Vagina (tissue), 2 donors: ENCODE data around the gene CGRRF1.

ENCODE experiments used
- POLR2A ChIP-seq, 2 donors: fragments of 450-650 bp; IDR thresholded peaks; one replicate each; pipeline ENCODE4 v1.6.1; 2017; ENCODE audit warnings: antibody characterized with exemption in 2 of 2, mild to moderate bottlenecking in 2 of 2, moderate library complexity in 2 of 2
- TF ChIP-seq, protein P1 (sequence below), 3 experiments: fragments of 450-650 bp in 2 of 3; fragments of 200-600 bp in 1 of 3; sonication (generic) in 1 of 3; IDR thresholded peaks; one replicate each; pipeline ENCODE4 v1.5.1; 2017 to 2019; ENCODE audit warnings: antibody characterized with exemption in 3 of 3, mild to moderate bottlenecking in 2 of 3, moderate library complexity in 2 of 3

DNA sequence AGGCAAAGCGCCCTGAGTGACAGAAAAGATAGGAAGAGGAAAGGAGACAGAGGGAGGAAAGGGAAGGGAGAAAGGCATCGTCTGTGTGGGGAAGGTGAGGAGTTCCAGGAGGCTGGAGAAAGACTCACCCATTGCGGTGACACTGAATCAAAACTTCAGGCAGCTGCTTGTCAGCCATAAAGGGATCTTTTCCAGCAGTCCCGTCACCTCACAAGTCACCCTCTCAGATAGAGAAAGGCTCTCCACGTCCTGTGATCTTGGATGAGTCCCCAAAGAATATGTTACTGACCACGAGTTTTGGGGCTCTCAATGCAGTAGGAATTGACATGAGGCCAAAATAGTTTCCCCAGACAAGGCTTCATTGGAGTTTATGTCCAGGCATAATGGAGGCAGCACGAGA, 11.1 kb upstream of the CGRRF1 start:
- TF ChIP-seq, protein P1, sequence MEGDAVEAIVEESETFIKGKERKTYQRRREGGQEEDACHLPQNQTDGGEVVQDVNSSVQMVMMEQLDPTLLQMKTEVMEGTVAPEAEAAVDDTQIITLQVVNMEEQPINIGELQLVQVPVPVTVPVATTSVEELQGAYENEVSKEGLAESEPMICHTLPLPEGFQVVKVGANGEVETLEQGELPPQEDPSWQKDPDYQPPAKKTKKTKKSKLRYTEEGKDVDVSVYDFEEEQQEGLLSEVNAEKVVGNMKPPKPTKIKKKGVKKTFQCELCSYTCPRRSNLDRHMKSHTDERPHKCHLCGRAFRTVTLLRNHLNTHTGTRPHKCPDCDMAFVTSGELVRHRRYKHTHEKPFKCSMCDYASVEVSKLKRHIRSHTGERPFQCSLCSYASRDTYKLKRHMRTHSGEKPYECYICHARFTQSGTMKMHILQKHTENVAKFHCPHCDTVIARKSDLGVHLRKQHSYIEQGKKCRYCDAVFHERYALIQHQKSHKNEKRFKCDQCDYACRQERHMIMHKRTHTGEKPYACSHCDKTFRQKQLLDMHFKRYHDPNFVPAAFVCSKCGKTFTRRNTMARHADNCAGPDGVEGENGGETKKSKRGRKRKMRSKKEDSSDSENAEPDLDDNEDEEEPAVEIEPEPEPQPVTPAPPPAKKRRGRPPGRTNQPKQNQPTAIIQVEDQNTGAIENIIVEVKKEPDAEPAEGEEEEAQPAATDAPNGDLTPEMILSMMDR (IDR thresholded peaks at IDR 0.05) = no peak
- no peak for TF ChIP-seq POLR2A (IDR thresholded peaks at IDR 0.05)
